ENCODE results near the gene CD55.

- TF ChIP-seq POLR2A (IDR thresholded peaks at IDR 0.05) = no peak
- TF ChIP-seq CTCF (IDR thresholded peaks at IDR 0.05) = no peak
These were observed 11.6 kb downstream of the CD55 start for GRCh38 chr1:207333009-207333600.

Measured in adrenal gland (tissue), 5 donors.